Measurements from ENCODE around the gene MEA1.
A peak's percentile ranks its signal among the peaks of the same experiment; 100 is the strongest.
"Not testable (repeated sequence)": the region's sequence is repeated elsewhere in the genome, so short reads cannot be mapped to it uniquely, and the experiment has no call there.

MEA1 gene

GRCh38 chr6:43006251-43006650 lies 7.5 kb downstream of the MEA1 start:
- DNase-seq, result no peak

- DNase-seq, result no peak
Observed at GRCh38 chr6:43005844-43006243, 7.9 kb downstream of the MEA1 start.

GRCh38 chr6:43001843-43002242 lies 11.9 kb downstream of the MEA1 start:
- no peak for DNase-seq

- not testable (repeated sequence) for DNase-seq
Observed at GRCh38 chr6:42998205-42998604, 15.5 kb downstream of the MEA1 start.

- DNase-seq, result no peak
Observed at GRCh38 chr6:42996513-42996912, 17.2 kb downstream of the MEA1 start.

GRCh38 chr6:42993445-42993844 lies 20.3 kb downstream of the MEA1 start:
- DNase-seq, result no peak

GRCh38 chr6:42989923-42990322 lies 23.8 kb downstream of the MEA1 start:
- DNase-seq, result no peak

GRCh38 chr6:42988486-42989020 lies 25.2 kb downstream of the MEA1 start:
- no peak for DNase-seq

- DNase-seq, result no peak
Observed at GRCh38 chr6:42987533-42988451, 26.0 kb downstream of the MEA1 start.

- DNase-seq, result no peak
Observed at GRCh38 chr6:42984924-42985475, 28.7 kb downstream of the MEA1 start.

GRCh38 chr6:42984001-42984923 lies 29.5 kb downstream of the MEA1 start, which contains the start of gene PPP2R5D:
Gene PPP2R5D (plus strand): TSS chr6:42984570. CDS start chr6:42984678, 108 bp downstream.
- DNase-seq, result peak; percentile 98

- DNase-seq, result no peak
Observed at GRCh38 chr6:42981836-42982235, 31.9 kb downstream of the MEA1 start.

- DNase-seq, result no peak
Observed at GRCh38 chr6:42979523-42980177, 34.1 kb downstream of the MEA1 start.

GRCh38 chr6:42978839-42979522 lies 34.8 kb downstream of the MEA1 start, which contains the start of gene PEX6:
Gene PEX6 (minus strand): TSS chr6:42979181. CDS start chr6:42979150, 31 bp downstream.
- peak; percentile 92 for DNase-seq

- no peak for DNase-seq
Observed at GRCh38 chr6:42978487-42978838, 35.3 kb downstream of the MEA1 start.

- peak; percentile 27 for DNase-seq
Observed at GRCh38 chr6:42974919-42975505, 38.7 kb downstream of the MEA1 start.

GRCh38 chr6:42973926-42974325 lies 39.8 kb downstream of the MEA1 start:
- DNase-seq, result no peak

- DNase-seq, result no peak
Observed at GRCh38 chr6:42971746-42972327, 41.9 kb downstream of the MEA1 start.

- DNase-seq, result no peak
Observed at GRCh38 chr6:42970871-42971612, 42.7 kb downstream of the MEA1 start.

- DNase-seq, result no peak
Observed at GRCh38 chr6:42969934-42970333, 43.8 kb downstream of the MEA1 start.

Measured in NCI-H2171 (cell line).